ENCODE results near the gene LPIN2.

The LPIN2 gene

GRCh38 chr18:2986150-2986865 is 26.6 kb downstream of the LPIN2 start:
- TF ChIP-seq ZNF274 (IDR thresholded peaks at IDR 0.05; ENCODE audit: low read depth, low read length) = no peak
- H3K4me3 ChIP-seq (ENCODE audit: low read length) = no peak overlapping the region

DNA sequence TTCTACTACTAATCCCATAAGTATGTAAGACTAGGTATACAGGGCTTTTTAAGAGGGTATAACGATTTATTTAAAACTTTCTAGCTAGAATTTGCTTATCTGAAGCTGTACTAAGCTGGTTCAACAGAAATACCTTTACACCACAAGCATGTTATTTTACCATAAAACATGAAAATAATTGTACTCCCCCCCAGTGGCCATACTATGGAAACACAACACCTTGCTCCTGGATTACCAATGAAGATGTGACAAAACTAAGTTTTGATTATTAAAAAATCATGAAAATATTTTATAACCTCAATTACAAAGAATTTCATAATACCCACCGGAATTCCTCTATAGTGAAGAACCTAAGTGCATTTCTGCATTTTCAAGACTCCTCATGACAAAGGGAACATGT is 27.3 kb downstream of the LPIN2 start:
- no peak for TF ChIP-seq ZNF274 (IDR thresholded peaks at IDR 0.05; ENCODE audit: low read depth, low read length)
- no peak overlapping the region for H3K4me3 ChIP-seq (ENCODE audit: low read length)

DNA sequence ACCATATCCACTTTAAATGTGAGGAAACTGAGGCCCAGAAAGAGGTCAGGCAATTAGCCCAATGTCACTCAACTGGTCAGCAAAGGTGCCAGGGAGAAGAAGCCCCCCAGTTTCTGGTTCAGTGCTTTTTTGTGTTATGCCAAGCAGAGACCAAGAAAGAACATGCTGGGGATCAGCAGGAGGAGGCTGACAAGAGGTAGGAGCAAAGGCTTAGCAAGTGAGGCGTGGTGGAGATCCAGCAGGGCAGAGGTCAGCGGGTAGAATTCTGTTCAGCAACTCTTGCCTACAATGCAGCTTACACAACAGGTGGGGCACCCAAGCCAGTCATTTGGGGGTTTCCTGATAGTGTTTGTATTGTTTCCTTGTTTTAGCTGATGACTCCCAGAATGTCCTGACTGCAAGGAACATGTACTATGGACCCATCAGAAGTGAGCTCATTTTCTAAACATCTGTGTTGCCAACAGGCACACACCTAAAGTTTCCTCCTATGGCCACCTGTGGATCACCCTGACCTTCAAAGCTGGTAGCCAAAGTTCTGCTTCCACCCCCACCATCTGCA is 28.2 kb downstream of the LPIN2 start:
- no peak overlapping the region for H3K4me3 ChIP-seq (ENCODE audit: low read length)
- TF ChIP-seq ZNF274 (IDR thresholded peaks at IDR 0.05; ENCODE audit: low read depth, low read length) = no peak

DNA sequence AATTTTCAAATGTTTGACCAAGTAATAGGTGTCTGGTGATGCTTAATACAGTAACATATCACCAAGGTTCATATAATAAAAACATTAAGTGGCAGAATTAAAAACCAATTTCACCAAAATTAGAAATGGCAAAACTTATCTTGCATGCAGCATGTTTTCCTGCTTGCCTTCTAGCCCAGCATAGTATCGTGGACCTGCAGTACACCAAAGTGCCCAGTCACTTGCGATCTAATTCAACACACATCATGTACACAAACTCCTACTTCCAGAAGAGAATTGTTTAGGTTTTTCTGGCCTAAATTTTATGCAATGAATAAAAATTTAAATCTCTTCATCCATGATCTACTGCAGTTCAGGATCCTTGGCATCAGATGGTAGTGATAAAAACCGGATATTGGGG is 28.9 kb downstream of the LPIN2 start:
- TF ChIP-seq ZNF274 (IDR thresholded peaks at IDR 0.05; ENCODE audit: low read depth, low read length) = no peak
- no peak overlapping the region for H3K4me3 ChIP-seq (ENCODE audit: low read length)

DNA sequence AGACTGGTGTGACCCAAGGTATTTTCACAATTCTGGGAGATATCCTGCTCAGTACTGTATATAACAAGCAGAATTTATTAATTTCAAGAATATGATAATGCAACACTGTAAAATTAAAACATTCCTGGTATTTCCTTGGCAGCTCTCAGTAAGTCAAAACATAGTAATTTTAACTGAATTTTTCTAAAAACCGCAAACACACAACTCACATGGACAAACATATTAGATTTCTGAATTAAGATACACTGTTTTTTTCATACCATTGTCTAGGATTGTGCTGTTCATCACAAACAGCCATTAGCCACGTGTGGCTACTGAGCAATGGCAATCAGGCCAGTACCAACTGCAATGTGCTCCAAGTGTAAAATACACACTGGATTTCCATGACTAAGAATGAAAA is 29.6 kb downstream of the LPIN2 start:
- no peak overlapping the region; the same call in 1 of the 2 replicates for H3K4me3 ChIP-seq (ENCODE audit: low read length)

GRCh38 chr18:2982452-2983269 is 30.3 kb downstream of the LPIN2 start:
- TF ChIP-seq ZNF274 (IDR thresholded peaks at IDR 0.05; ENCODE audit: low read depth, low read length) = no peak
- peak overlapping the region; percentile 44; the same call in 1 of the 2 replicates for H3K4me3 ChIP-seq (ENCODE audit: low read length)

More for the DNA sequence above, 29.6 kb downstream of the LPIN2 start:
- TF ChIP-seq ZNF274 (IDR thresholded peaks at IDR 0.05; ENCODE audit: low read depth, low read length) = no peak

GRCh38 chr18:2982022-2982421 is 30.9 kb downstream of the LPIN2 start:
- H3K4me3 ChIP-seq (ENCODE audit: low read length) = no peak overlapping the region
- TF ChIP-seq ZNF274 (IDR thresholded peaks at IDR 0.05; ENCODE audit: low read depth, low read length) = no peak

- no peak for TF ChIP-seq ZNF274 (IDR thresholded peaks at IDR 0.05; ENCODE audit: low read depth, low read length)
- H3K4me3 ChIP-seq (ENCODE audit: low read length) = no peak overlapping the region
Measured at GRCh38 chr18:2981212-2981728, 31.7 kb downstream of the LPIN2 start.

DNA sequence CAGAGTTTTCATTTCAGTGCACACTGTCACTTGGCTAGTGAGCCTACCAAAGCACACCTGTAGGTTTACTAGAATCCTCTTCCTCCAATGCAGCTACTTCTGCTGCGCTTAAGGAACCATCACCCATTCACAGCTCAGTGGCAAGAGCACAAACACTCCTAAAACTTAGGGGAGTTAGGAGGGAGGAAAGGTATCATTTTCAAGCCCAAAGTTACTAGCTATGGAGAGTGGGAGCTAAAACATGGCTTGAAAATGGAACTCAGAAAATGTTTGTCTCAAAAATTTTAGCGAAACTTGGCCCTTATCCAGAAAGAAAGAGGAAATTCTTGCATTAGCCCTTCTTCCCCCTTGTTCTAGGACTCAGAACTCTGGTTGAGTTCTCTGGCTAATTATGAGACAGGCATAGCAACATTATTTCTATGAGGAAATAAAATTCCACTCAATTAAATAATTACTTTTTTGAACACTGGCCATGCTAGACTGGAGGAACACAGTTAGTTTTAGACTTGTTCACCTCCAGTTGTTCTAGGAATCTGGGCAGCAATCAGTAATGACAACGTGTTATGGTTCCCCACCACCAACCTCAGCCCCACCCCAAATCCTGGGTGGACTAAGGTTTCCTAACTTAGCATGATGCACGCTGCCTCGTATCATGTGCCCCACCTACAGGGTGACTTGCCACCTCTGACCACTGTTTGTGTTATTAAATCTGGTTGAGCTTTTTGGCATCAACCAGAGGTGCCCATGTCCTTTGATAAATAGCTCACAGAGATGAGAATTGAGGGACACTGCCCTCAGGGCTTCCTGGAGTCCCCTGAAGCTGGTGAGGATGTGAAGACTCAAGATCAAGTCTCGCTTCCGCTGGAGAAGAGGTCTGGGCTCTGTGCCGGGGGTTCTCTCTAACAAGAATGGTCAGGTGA is 32.8 kb downstream of the LPIN2 start:
- no peak for TF ChIP-seq ZNF274 (IDR thresholded peaks at IDR 0.05; ENCODE audit: low read depth, low read length)
- peak overlapping the region; percentile 48; the same call in 1 of the 2 replicates for H3K4me3 ChIP-seq (ENCODE audit: low read length)

- H3K4me3 ChIP-seq (ENCODE audit: low read length) = peak overlapping the region; percentile 53; the same call in 1 of the 2 replicates
- no peak for TF ChIP-seq ZNF274 (IDR thresholded peaks at IDR 0.05; ENCODE audit: low read depth, low read length)
Measured at GRCh38 chr18:2979129-2979528, 33.8 kb downstream of the LPIN2 start.

DNA sequence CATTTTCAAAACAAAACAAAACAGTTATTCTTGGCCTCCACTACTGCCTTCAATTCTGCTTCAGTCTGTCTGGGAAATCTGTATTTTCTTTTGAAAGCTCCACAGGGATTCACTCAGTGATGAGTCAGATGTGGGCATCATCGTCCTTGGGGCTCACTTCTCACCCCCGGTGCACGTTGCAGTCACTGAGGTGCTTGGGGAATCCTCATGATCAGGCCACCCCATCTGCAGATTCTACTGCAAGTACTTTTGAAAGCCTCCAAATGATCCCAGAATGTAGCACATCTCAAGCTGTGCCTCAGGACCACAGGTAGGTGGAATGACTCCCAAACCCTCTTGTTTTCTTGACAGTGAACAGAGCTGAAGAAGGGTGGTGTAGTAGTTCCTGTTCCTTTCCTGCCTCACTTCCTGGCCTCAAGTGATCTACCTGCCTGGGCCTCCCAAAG is 34.3 kb downstream of the LPIN2 start:
- peak overlapping the region; percentile 53 for H3K4me3 ChIP-seq (ENCODE audit: low read length)
- no peak for TF ChIP-seq ZNF274 (IDR thresholded peaks at IDR 0.05; ENCODE audit: low read depth, low read length)

DNA sequence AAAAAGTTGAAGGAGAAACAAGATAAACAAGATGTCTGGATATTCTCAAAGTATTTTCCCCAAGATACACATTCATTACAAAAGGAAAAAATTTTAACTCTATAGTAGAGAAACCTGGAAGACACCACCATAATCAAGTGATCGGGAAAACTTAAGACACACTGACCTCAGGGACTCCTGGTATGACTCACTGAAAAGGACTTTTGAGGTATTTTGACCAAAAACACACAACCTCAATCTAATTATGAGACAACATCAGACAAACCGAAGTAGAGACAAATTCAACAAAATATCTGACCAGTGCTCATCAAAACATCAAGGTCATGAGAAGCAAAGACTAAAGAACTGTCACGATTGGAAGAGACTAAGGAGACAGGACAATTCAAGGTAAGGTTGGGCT is 34.7 kb downstream of the LPIN2 start:
- peak overlapping the region; percentile 53; the same call in 1 of the 2 replicates for H3K4me3 ChIP-seq (ENCODE audit: low read length)
- no peak for TF ChIP-seq ZNF274 (IDR thresholded peaks at IDR 0.05; ENCODE audit: low read depth, low read length)

All from GM08714 (cell line).